ENCODE measurements around the gene NUAK2.
A peak's percentile ranks its signal among the peaks of the same experiment; 100 is the strongest.
"Not testable (repeated sequence)": the region's sequence is repeated elsewhere in the genome, so short reads cannot be mapped to it uniquely, and the experiment has no call there.

The NUAK2 gene

GRCh38 chr1:205321162-205321958, at the start of gene NUAK2:
NUAK2 (minus strand) TSS chr1:205321745; CDS start chr1:205321628, 117 bp downstream.
- DNase-seq = peak; percentile 87

GRCh38 chr1:205370780-205371179, 49.2 kb upstream of the NUAK2 start:
- no peak for DNase-seq

GRCh38 chr1:205369701-205370123, 48.2 kb upstream of the NUAK2 start:
- no peak for DNase-seq

- DNase-seq = no peak
Observed at GRCh38 chr1:205368478-205368877, 46.9 kb upstream of the NUAK2 start.

- DNase-seq = no peak
Observed at GRCh38 chr1:205365945-205366463, 44.5 kb upstream of the NUAK2 start.

- not testable (repeated sequence) for DNase-seq
Observed at GRCh38 chr1:205365086-205365485, 43.5 kb upstream of the NUAK2 start.

- DNase-seq = no peak
Observed at GRCh38 chr1:205360891-205361290, 39.3 kb upstream of the NUAK2 start.

- DNase-seq = no peak
Observed at GRCh38 chr1:205359771-205360565, 38.4 kb upstream of the NUAK2 start.

GRCh38 chr1:205358579-205358978, 37.0 kb upstream of the NUAK2 start:
- DNase-seq = no peak

GRCh38 chr1:205357567-205357966, 36.0 kb upstream of the NUAK2 start:
- no peak for DNase-seq

GRCh38 chr1:205356440-205357139, 35.0 kb upstream of the NUAK2 start, which contains the start of gene KLHDC8A:
KLHDC8A (minus strand) TSS chr1:205356922; CDS start chr1:205343604, 13,318 bp downstream.
- no peak for DNase-seq

- no peak for DNase-seq
Observed at GRCh38 chr1:205355075-205355453, 33.5 kb upstream of the NUAK2 start.

- peak; percentile 71 for DNase-seq
Observed at GRCh38 chr1:205354259-205355074, 32.9 kb upstream of the NUAK2 start.

GRCh38 chr1:205353612-205354011, 32.1 kb upstream of the NUAK2 start:
- DNase-seq = no peak

- no peak for DNase-seq
Observed at GRCh38 chr1:205353191-205353590, 31.6 kb upstream of the NUAK2 start.

GRCh38 chr1:205351984-205352713, 30.6 kb upstream of the NUAK2 start:
- DNase-seq = no peak

GRCh38 chr1:205350691-205351141, 29.2 kb upstream of the NUAK2 start:
- no peak for DNase-seq

GRCh38 chr1:205350124-205350523, 28.6 kb upstream of the NUAK2 start:
- no peak for DNase-seq

- DNase-seq = no peak
Observed at GRCh38 chr1:205348554-205349487, 27.3 kb upstream of the NUAK2 start.

- DNase-seq = no peak
Observed at GRCh38 chr1:205346956-205347574, 25.5 kb upstream of the NUAK2 start.
